PC-3 (cell line): ENCODE results near the gene C17orf100. TPM values are rescaled to one million over a fixed set of nuclear protein-coding genes. Genes with fewer than 3 reads are reported as not detected.

Source experiments
- ATAC-seq: fragments of 200-7000 bp; cut with Tn5 transposase; 2 replicates; pipeline ENCODE4 v1.9.1; 2020; ENCODE audit warnings: mild to moderate bottlenecking, moderate library complexity
- BruUV-seq: library from RNA; stranded (reverse); fragments of 400-500 nt; replicated peaks from 2 replicates; lab custom pipeline; 2021; lab: Mats Ljungman, UMichigan
- CTCF ChIA-PET: fragments of 300-600 bp; sonication (Branson Sonifier 250); formaldehyde crosslinking; loops from one replicate; lab custom pipeline; 2022; ENCODE audit warnings: antibody characterized with exemption; lab: Charles Lee
- POLR2A ChIA-PET: fragments of 300-600 bp; sonication (Branson Sonifier 250); formaldehyde crosslinking; loops from one replicate; lab custom pipeline; 2022; ENCODE audit warnings: antibody characterized with exemption; ENCODE audit not compliant: unreplicated experiment; lab: Charles Lee
- DNase-seq: peaks from one replicate; pipeline ENCODE4 v3.0.0-alpha.2; 2015
- H2AFZ ChIP-seq: fragments of 300-600 bp; sonication (generic); 2 replicates; pipeline ENCODE4 v1.6.0; 2016; ENCODE audit warnings: antibody characterized with exemption, low read length
- H3F3A ChIP-seq: fragments of 300-600 bp; sonication (generic); one replicate; pipeline ENCODE4 v1.6.0; 2017; ENCODE audit warnings: antibody characterized with exemption, low read length, control low read depth, mild to moderate bottlenecking; ENCODE audit not compliant: unreplicated experiment
- H3K27ac ChIP-seq: fragments of 300-600 bp; sonication (generic); 2 replicates; pipeline ENCODE4 v1.5.1; 2016; ENCODE audit warnings: mild to moderate bottlenecking, low read length
- H3K27me3 ChIP-seq: fragments of 300-600 bp; sonication (generic); 2 replicates; pipeline ENCODE4 v1.6.1; 2016; ENCODE audit warnings: low read length, mixed read lengths
- H3K36me3 ChIP-seq: fragments of 300-600 bp; sonication (generic); 2 replicates; pipeline ENCODE4 v1.6.1; 2016; ENCODE audit warnings: low read depth, mixed run types, low read length, mixed read lengths
- H3K4me1 ChIP-seq: fragments of 300-600 bp; sonication (generic); 2 replicates; pipeline ENCODE4 v1.5.1; 2016; ENCODE audit warnings: low read length; ENCODE audit not compliant: insufficient read depth
- H3K4me2 ChIP-seq: fragments of 300-600 bp; sonication (generic); 2 replicates; pipeline ENCODE4 v1.6.0; 2016; ENCODE audit warnings: low read length
- H3K4me3 ChIP-seq: fragments of 300-600 bp; sonication (generic); 2 replicates; pipeline ENCODE4 v1.5.1; 2016; ENCODE audit warnings: mild to moderate bottlenecking, low read length, mixed read lengths
- H3K79me2 ChIP-seq: fragments of 300-600 bp; sonication (generic); 2 replicates; pipeline ENCODE4 v1.6.1; 2017; ENCODE audit warnings: low read length, mixed read lengths
- H3K9ac ChIP-seq: fragments of 300-600 bp; sonication (generic); 2 replicates; pipeline ENCODE4 v1.6.0; 2016; ENCODE audit warnings: mild to moderate bottlenecking, low read length
- H3K9me2 ChIP-seq: fragments of 300-600 bp; sonication (generic); replicated peaks from 2 replicates; pipeline ENCODE4 v1.6.1; 2016; ENCODE audit warnings: mixed run types, low read length, mixed read lengths
- H3K9me3 ChIP-seq: fragments of 300-600 bp; sonication (generic); 2 replicates; pipeline ENCODE4 v1.6.1; 2016; ENCODE audit warnings: low read length, mixed read lengths
- H4K20me1 ChIP-seq: fragments of 300-600 bp; sonication (generic); 2 replicates; pipeline ENCODE4 v1.6.1; 2016; ENCODE audit warnings: low read length, mixed read lengths
- CTCF ChIP-seq: fragments of 300-600 bp; sonication (generic); conservative IDR thresholded peaks from 2 replicates; pipeline ENCODE4 v1.5.1; 2017; ENCODE audit warnings: antibody characterized with exemption, low read depth, mild to moderate bottlenecking, low read length
- EZH2 ChIP-seq: fragments of 300-600 bp; sonication (generic); IDR thresholded peaks from one replicate; pipeline ENCODE4 v1.6.1; 2017; ENCODE audit warnings: antibody characterized with exemption, mild to moderate bottlenecking, low read length; ENCODE audit not compliant: unreplicated experiment
- EZH2phosphoT487 ChIP-seq: fragments of 300-600 bp; sonication (generic); IDR thresholded peaks from 2 replicates; pipeline ENCODE4 v1.6.1; 2018; ENCODE audit warnings: mild to moderate bottlenecking, antibody characterized with exemption, low read length, borderline replicate concordance
- intact Hi-C: fragments of 100-400 bp; cut with micrococcal nuclease; formaldehyde crosslinking; loops from 2 replicates; pipeline ENCODE4 v1.9.0; 2023
- total RNA-seq: library from RNA; depleted of rRNA; stranded (reverse); fragments of >200 nt; gene quantifications from 2 replicates; pipeline ENCODE4 v1.2.3, GENCODE V29; 2014

The C17orf100 gene
- total RNA-seq, 1 experiment from 2014 or later, result 0.15 TPM

GRCh38 chr17:6698004-6698403 lies 46.4 kb downstream of the C17orf100 start:
- Histone ChIP-seq H2AFZ (no peak overlapping the region), H4K20me1 (no peaks in the 10 kb centered on the region), H3K4me2 (no peak overlapping the region), H3K36me3 (no peaks in the 10 kb centered on the region), H3K9me3 (no peaks in the 10 kb centered on the region), H3K4me3 (no peak overlapping the region), H3K27me3 (no peaks in the 10 kb centered on the region), H3F3A (no peaks in the 10 kb centered on the region), H3K4me1 (no peaks in the 10 kb centered on the region), H3K79me2 (no peaks in the 10 kb centered on the region), H3K27ac (no peak overlapping the region), H3K9me2 (no peaks in the 10 kb centered on the region), H3K9ac (no peak overlapping the region)
- ATAC-seq (no peak), DNase-seq (no peak)
- TF ChIP-seq CTCF, result no peak
- TF ChIP-seq EZH2phosphoT487, result no peak
- TF ChIP-seq EZH2, result no peak
- ChIA-PET POLR2A (no interaction called here), CTCF (no interaction called here)
- no TSS peak for BruUV-seq
- intact Hi-C loops, result no loop called here

- H3K4me2 ChIP-seq, result no peak overlapping the region
- no peaks in the 10 kb centered on the region for H3K79me2 ChIP-seq
- DNase-seq (no peak), ATAC-seq (no peak)
- no peak overlapping the region for H3K4me3 ChIP-seq
- H3K9me3 ChIP-seq, result no peaks in the 10 kb centered on the region
- no peaks in the 10 kb centered on the region for H4K20me1 ChIP-seq
- no TSS peak for BruUV-seq
- H3F3A ChIP-seq, result no peaks in the 10 kb centered on the region
- no peaks in the 10 kb centered on the region for H3K9me2 ChIP-seq
- H3K27ac ChIP-seq, result no peak overlapping the region
- intact Hi-C loops, result no loop called here
- H3K36me3 ChIP-seq, result no peaks in the 10 kb centered on the region
- POLR2A ChIA-PET, result no interaction called here
- CTCF ChIA-PET, result interaction anchor here (0.6 kb wide), 2 partner anchors 14 to 34 kb away, joined by 3 to 4 read pairs; no protein-coding TSS in a partner anchor
- no peaks in the 10 kb centered on the region for H3K27me3 ChIP-seq
- H2AFZ ChIP-seq, result no peak overlapping the region
- TF ChIP-seq EZH2 (no peak), CTCF (no peak), EZH2phosphoT487 (no peak)
- H3K9ac ChIP-seq, result no peak overlapping the region
- no peaks in the 10 kb centered on the region for H3K4me1 ChIP-seq
These were observed 48.7 kb downstream of the C17orf100 start for GRCh38 chr17:6699997-6700947.

GRCh38 chr17:6700948-6701307 lies 49.4 kb downstream of the C17orf100 start:
- TF ChIP-seq CTCF, result no peak
- no peak for TF ChIP-seq EZH2phosphoT487
- TF ChIP-seq EZH2, result no peak
- H3K4me3 ChIP-seq, result no peak overlapping the region
- H3K9me3 ChIP-seq, result no peaks in the 10 kb centered on the region
- ATAC-seq (no peak), DNase-seq (no peak)
- no peak overlapping the region for H3K4me2 ChIP-seq
- BruUV-seq, result no TSS peak
- H3K79me2 ChIP-seq, result no peaks in the 10 kb centered on the region
- POLR2A ChIA-PET, result no interaction called here
- no peaks in the 10 kb centered on the region for H3F3A ChIP-seq
- CTCF ChIA-PET, result no interaction called here
- no peaks in the 10 kb centered on the region for H3K4me1 ChIP-seq
- intact Hi-C loops, result no loop called here
- H2AFZ ChIP-seq, result no peak overlapping the region
- no peak overlapping the region for H3K27ac ChIP-seq
- H3K9me2 ChIP-seq, result no peaks in the 10 kb centered on the region
- H3K9ac ChIP-seq, result no peak overlapping the region
- H3K27me3 ChIP-seq, result no peaks in the 10 kb centered on the region
- no peaks in the 10 kb centered on the region for H3K36me3 ChIP-seq
- H4K20me1 ChIP-seq, result no peaks in the 10 kb centered on the region
